Endothelial cell of umbilical vein (primary cell): ENCODE results near the gene TTC4. TPM values are rescaled to one million over a fixed set of nuclear protein-coding genes. Genes with fewer than 3 reads are reported as not detected.

Experiments used
- BruUV-seq: library from RNA; stranded (reverse); fragments of 400-500 nt; replicated peaks from 2 replicates; lab custom pipeline; 2021; lab: Mats Ljungman, UMichigan
- CTCF ChIA-PET: fragments of 300-600, 350-600 bp; sonication (Branson Sonifier 250); formaldehyde crosslinking; loops from one replicate; lab custom pipeline; 2021; ENCODE audit warnings: antibody characterized with exemption, inconsistent platforms; lab: Charles Lee
- POLR2A ChIA-PET: fragments of 300-600, 350-600 bp; sonication (Branson Sonifier 250); formaldehyde crosslinking; loops from one replicate; lab custom pipeline; 2021; ENCODE audit warnings: antibody characterized with exemption, inconsistent platforms; lab: Charles Lee
- DNase-seq: peaks from one replicate; pipeline ENCODE4 v3.0.0-alpha.2; 2011; ENCODE audit warnings: low read depth, low spot score
- FAIRE-seq: peaks from 2 replicates; lab custom pipeline; 2011; peaks lifted over from hg19 to GRCh38; lab: Jason Lieb, UNC
- H2AFZ ChIP-seq: 2 replicates; pipeline ENCODE4 v1.6.0; 2012; ENCODE audit warnings: low read depth, low read length, control low read depth, inconsistent platforms
- H3K27ac ChIP-seq: 2 replicates; pipeline ENCODE4 v1.5.1; 2011; ENCODE audit warnings: low read depth, mild to moderate bottlenecking, control low read depth, low read length, moderate library complexity; ENCODE audit not compliant: insufficient read depth
- H3K27me3 ChIP-seq, 2 experiments: 2 replicates each; pipeline versions ENCODE4 v1.6.0 to v1.6.1; 2011; ENCODE audit warnings: low read length in 2 of 2, mixed read lengths in 1 of 2; ENCODE audit not compliant: control insufficient read depth in 2 of 2, insufficient read depth in 2 of 2
- H3K36me3 ChIP-seq, 2 experiments: 2 replicates in 1 of 2; 3 replicates in 1 of 2; pipeline ENCODE4 v1.5.1; 2011; ENCODE audit warnings: low read length in 2 of 2, mild to moderate bottlenecking in 1 of 2, moderate library complexity in 1 of 2; ENCODE audit not compliant: control insufficient read depth in 2 of 2, insufficient read depth in 2 of 2; ENCODE audit errors: extremely low read depth in 1 of 2
- H3K4me1 ChIP-seq: 3 replicates; pipeline ENCODE4 v1.5.1; 2011; ENCODE audit warnings: mild to moderate bottlenecking, low read length; ENCODE audit not compliant: control insufficient read depth, insufficient read depth; ENCODE audit errors: extremely low read depth
- H3K4me2 ChIP-seq: 2 replicates; pipeline ENCODE4 v1.6.1; 2011; ENCODE audit warnings: low read length, control low read depth, mixed read lengths; ENCODE audit not compliant: insufficient read depth
- H3K4me3 ChIP-seq, 3 experiments: fragments of 200-600 bp in 1 of 3; sonication (generic), shearing (Covaris generic) in 1 of 3; replicated peaks in 1 of 3; 2 replicates each; pipeline ENCODE4 v1.5.1; 2011 to 2016; ENCODE audit warnings: control low read depth in 3 of 3, low read length in 3 of 3, mild to moderate bottlenecking in 2 of 3, inconsistent platforms in 1 of 3, low read depth in 1 of 3, moderate library complexity in 1 of 3; ENCODE audit not compliant: insufficient read depth in 1 of 3
- H3K79me2 ChIP-seq: 2 replicates; pipeline ENCODE4 v1.6.0; 2012; ENCODE audit warnings: low read length, inconsistent platforms; ENCODE audit not compliant: control insufficient read depth, insufficient read depth
- H3K9ac ChIP-seq: replicated peaks from 2 replicates; pipeline ENCODE3; 2011; ENCODE audit warnings: low read length, control low read depth; ENCODE audit not compliant: insufficient read depth; ENCODE audit errors: extremely low read depth
- H3K9me1 ChIP-seq: replicated peaks from 3 replicates; pipeline ENCODE4 v1.6.0; 2011; ENCODE audit warnings: mild to moderate bottlenecking, low read length; ENCODE audit not compliant: control insufficient read depth, insufficient read depth; ENCODE audit errors: extremely low read depth
- H3K9me3 ChIP-seq: replicated peaks from 2 replicates; pipeline ENCODE4 v1.5.1; 2012; ENCODE audit warnings: low read length, inconsistent platforms; ENCODE audit not compliant: control insufficient read depth, insufficient read depth
- H4K20me1 ChIP-seq: replicated peaks from 2 replicates; pipeline ENCODE3; 2011; ENCODE audit warnings: mild to moderate bottlenecking, low read length; ENCODE audit not compliant: control insufficient read depth, insufficient read depth; ENCODE audit errors: extremely low read depth
- EZH2 ChIP-seq: IDR thresholded peaks from 2 replicates; pipeline ENCODE4 v1.6.1; 2012; ENCODE audit warnings: borderline replicate concordance, low read depth, mild to moderate bottlenecking, moderate library complexity, low read length, inconsistent platforms; ENCODE audit not compliant: severe bottlenecking
- FOS ChIP-seq: IDR thresholded peaks from 2 replicates; pipeline ENCODE4 v1.6.1; 2011; ENCODE audit warnings: mild to moderate bottlenecking, low read length, moderate library complexity, borderline replicate concordance; ENCODE audit not compliant: insufficient read depth
- GATA2 ChIP-seq: IDR thresholded peaks from 2 replicates; pipeline ENCODE4 v1.7.0; 2011; ENCODE audit warnings: low read depth, mild to moderate bottlenecking, moderate library complexity, mixed read lengths, low read length; ENCODE audit not compliant: insufficient read length, insufficient read depth
- JUN ChIP-seq: IDR thresholded peaks from 2 replicates; pipeline ENCODE4 v1.6.1; 2011; ENCODE audit warnings: borderline replicate concordance, low read depth; ENCODE audit not compliant: insufficient read length, insufficient read depth
- MYC ChIP-seq: IDR thresholded peaks from one replicate; pipeline ENCODE4 v1.6.1; 2011; ENCODE audit warnings: mild to moderate bottlenecking, low read depth, low read length
- POLR2A ChIP-seq: IDR thresholded peaks from 2 replicates; pipeline ENCODE4 v1.6.1; 2012; ENCODE audit warnings: low read depth, mild to moderate bottlenecking, control low read depth, low read length
- POLR2AphosphoS5 ChIP-seq: IDR thresholded peaks from 2 replicates; pipeline ENCODE4 v1.6.1; 2012; ENCODE audit warnings: low read depth, mild to moderate bottlenecking, control low read depth, low read length, moderate library complexity; ENCODE audit not compliant: insufficient read depth
- dilution Hi-C: fragments of 300-500 bp; cut with MboI; formaldehyde crosslinking; loops from one replicate; pipeline ENCODE4 v1.15.0; 2019; ENCODE audit warnings: low sequenced_read_pairs; ENCODE audit not compliant: extremely low pct_ligation_motif_present
- intact Hi-C: fragments of 100-400 bp; cut with micrococcal nuclease; formaldehyde crosslinking; loops from one replicate; pipeline ENCODE4 v1.10.0; 2022
- polyA plus RNA-seq, 4 experiments: library from polyadenylated mRNA; depleted of rRNA in 3 of 4; stranded (reverse) in 3 of 4; unstranded in 1 of 4; fragments of >200 nt; gene quantifications; 2 replicates each; pipeline versions ENCODE4 v1.2.1 to v1.2.3, GENCODE V29; 2011 to 2012; ENCODE audit warnings: missing spikeins in 1 of 4
- total RNA-seq: library from RNA; stranded (reverse); gene quantifications from 2 replicates; pipeline ENCODE4 v1.2.3, GENCODE V29; 2021
- TF ChIP-seq, protein P1 (sequence below), 2 donors: IDR thresholded peaks; 1 replicate in 1 of 2; 2 replicates in 1 of 2; pipeline ENCODE4 v1.5.1; 2011; ENCODE audit warnings: low read length in 2 of 2, mild to moderate bottlenecking in 2 of 2, moderate library complexity in 2 of 2, control low read depth in 1 of 2, inconsistent platforms in 1 of 2, low read depth in 1 of 2; ENCODE audit not compliant: insufficient read depth in 1 of 2; ENCODE audit errors: extremely low read depth in 1 of 2
- TF ChIP-seq, protein P2 (sequence below): IDR thresholded peaks from 2 replicates; pipeline ENCODE4 v1.6.1; 2011; ENCODE audit not compliant: insufficient read depth, insufficient read length

Gene TTC4
- total and polyA plus RNA-seq, 2 donors (not counting 3 experiments of a cell fraction or from before 2014, with no cell fraction given), result 19.2 to 28.8 TPM

DNA sequence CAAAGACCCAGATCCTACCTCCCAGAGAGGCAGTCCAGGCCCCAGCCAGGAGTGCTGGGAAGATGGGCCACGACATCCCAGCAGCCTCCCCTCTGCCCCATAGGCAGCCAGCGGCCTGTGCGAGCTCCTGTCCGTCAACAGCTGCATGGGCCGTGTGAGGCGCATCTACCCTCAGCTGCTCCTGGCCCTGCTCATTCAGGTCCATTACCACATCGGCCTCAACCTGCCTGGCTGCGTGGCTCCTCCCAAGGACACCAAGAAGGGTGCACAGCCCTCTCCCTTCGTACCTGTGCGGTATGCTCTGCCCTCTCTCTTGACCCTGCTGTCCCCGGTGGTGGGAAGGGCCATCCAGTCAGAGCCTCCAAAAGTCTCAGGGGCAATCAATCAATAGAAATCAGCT is 29.5 kb upstream of the TTC4 start:
- H4K20me1 ChIP-seq, result no peaks in the 10 kb centered on the region
- H3K4me2 ChIP-seq, result no peak overlapping the region
- H3K4me1 ChIP-seq, result no peaks in the 10 kb centered on the region
- no peak overlapping the region for H3K27ac ChIP-seq
- H3K27me3 ChIP-seq, result peaks cover 0 to 2% of the 10 kb centered on the region in 2 experiments
- no peak overlapping the region for H3K4me3 ChIP-seq
- H3K79me2 ChIP-seq, result no peaks in the 10 kb centered on the region
- no TSS peak for BruUV-seq
- no peaks in the 10 kb centered on the region for H3K9me1 ChIP-seq
- FAIRE-seq (no peak), DNase-seq (no peak)
- POLR2A ChIA-PET, result no interaction called here
- no peaks in the 10 kb centered on the region for H3K9me3 ChIP-seq
- no peaks in the 10 kb centered on the region for H3K36me3 ChIP-seq
- H3K9ac ChIP-seq, result no peak overlapping the region
- dilution Hi-C loops (no loop called here), intact Hi-C loops (no loop called here)
- H2AFZ ChIP-seq, result no peak overlapping the region
- TF ChIP-seq MYC (no peak), EZH2 (no peak), POLR2A (no peak), JUN (no peak), POLR2AphosphoS5 (no peak), FOS (no peak), GATA2 (no peak)
- TF ChIP-seq, protein P1, sequence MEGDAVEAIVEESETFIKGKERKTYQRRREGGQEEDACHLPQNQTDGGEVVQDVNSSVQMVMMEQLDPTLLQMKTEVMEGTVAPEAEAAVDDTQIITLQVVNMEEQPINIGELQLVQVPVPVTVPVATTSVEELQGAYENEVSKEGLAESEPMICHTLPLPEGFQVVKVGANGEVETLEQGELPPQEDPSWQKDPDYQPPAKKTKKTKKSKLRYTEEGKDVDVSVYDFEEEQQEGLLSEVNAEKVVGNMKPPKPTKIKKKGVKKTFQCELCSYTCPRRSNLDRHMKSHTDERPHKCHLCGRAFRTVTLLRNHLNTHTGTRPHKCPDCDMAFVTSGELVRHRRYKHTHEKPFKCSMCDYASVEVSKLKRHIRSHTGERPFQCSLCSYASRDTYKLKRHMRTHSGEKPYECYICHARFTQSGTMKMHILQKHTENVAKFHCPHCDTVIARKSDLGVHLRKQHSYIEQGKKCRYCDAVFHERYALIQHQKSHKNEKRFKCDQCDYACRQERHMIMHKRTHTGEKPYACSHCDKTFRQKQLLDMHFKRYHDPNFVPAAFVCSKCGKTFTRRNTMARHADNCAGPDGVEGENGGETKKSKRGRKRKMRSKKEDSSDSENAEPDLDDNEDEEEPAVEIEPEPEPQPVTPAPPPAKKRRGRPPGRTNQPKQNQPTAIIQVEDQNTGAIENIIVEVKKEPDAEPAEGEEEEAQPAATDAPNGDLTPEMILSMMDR (IDR thresholded peaks at IDR 0.05; ENCODE audit: extremely low read depth in 1 of 2, insufficient read depth in 1 of 2, low read depth in 1 of 2, low read length in 2 of 2), result no peak
- TF ChIP-seq, protein P2, sequence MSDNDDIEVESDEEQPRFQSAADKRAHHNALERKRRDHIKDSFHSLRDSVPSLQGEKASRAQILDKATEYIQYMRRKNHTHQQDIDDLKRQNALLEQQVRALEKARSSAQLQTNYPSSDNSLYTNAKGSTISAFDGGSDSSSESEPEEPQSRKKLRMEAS, result no peak
- CTCF ChIA-PET, result no interaction called here
